ENCODE data around the gene ACOT7.

The ACOT7 gene

GRCh38 chr1:6280761-6281451 lies 112.7 kb downstream of the ACOT7 start:
- DNase-seq = no peak

DNA sequence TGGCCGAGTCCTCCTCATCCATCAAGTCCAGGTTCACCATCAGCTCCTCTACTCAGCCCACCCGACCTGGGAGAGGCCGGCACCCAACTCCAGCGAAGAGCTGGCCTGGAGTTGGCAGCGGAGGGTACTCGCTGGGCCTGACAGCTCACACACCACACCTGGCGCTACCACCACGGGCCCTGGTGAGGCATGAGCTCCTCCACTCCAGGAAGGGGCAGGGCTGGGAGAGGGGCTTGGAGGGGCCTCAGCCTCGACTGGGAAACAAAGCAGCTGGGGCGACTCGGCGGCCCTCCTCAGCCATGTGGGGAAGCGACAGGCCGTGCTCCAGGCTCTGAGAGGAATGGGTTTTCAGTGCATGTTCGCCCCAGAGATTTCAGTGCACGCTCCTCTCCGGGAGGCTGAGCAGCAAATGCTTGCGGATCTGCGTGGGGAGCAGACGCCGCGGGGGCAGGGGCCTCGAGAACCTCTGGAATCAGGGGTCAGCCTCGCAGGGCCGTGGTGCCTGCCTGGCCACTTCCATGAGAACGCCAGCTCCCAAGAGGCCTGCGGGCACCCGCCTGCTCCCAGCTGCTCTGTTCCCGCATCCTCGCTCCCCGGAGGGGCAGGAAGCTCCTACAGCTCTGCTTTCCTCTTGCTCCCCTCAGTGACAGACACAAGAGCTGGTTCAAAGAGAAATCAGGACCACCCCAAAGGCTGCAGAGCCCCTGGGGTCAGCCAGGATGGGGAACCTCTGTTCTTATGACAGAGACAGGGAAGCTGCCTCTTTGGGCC lies 113.8 kb downstream of the ACOT7 start:
- DNase-seq = no peak

- no peak for DNase-seq
Observed at GRCh38 chr1:6279066-6279465, 114.5 kb downstream of the ACOT7 start.

DNA sequence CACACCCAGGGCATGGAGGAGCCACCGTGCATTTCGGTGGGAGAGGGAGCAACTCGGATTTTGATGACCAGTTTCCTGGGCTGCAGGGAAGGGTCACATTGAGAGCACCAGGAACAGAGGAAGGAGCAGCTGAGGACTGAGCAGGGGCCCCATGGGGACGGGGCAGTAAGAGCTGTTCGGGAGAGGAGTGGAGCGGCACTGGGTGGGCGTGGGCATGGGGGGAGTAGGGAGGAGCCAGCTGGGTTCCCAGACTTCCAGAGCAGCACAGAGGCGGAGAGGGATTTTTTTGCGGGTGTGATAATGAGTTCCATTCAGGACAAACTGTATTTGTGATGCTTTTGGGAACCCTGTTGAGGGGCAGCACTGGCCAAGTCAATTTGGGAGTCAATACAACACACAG lies 115.3 kb downstream of the ACOT7 start:
- DNase-seq = no peak

DNA sequence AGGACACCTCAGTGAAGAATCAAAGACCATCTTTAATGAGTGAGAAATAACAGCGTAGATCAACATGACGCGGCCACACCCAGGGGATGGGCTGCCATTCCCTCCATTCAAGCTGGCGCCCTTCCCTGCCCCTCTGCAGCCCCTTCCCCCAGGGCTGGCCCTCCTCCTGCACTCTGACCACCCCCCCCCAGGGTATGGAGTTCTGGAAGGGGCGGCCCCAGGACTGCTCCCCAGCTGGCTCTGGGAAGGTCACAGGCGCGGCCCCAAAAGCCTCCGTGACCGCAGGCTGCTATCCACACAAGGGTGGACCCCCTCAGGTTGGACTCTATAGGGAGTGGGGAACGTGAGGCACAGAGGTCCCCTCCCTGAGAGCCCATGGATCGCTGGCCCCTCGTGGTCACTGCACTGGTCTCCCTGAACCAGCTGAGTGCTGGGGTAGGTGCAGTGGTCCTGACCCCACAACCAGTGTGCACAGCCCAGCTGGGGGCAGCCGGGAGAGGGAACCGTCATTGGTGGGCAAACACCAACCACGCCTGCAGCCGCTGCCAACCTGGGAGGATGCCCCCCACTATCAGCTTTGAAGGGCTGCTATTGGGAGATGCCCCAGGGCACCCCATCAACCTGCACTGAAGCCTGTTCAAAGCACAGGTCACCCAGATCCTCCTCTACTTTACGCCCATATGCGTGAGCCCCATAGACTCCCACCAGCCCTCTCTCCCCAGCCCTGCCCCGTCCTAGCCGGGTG lies 116.6 kb downstream of the ACOT7 start:
- no peak for DNase-seq

- DNase-seq = no peak
Observed at GRCh38 chr1:6275826-6276782, 117.5 kb downstream of the ACOT7 start.

DNA sequence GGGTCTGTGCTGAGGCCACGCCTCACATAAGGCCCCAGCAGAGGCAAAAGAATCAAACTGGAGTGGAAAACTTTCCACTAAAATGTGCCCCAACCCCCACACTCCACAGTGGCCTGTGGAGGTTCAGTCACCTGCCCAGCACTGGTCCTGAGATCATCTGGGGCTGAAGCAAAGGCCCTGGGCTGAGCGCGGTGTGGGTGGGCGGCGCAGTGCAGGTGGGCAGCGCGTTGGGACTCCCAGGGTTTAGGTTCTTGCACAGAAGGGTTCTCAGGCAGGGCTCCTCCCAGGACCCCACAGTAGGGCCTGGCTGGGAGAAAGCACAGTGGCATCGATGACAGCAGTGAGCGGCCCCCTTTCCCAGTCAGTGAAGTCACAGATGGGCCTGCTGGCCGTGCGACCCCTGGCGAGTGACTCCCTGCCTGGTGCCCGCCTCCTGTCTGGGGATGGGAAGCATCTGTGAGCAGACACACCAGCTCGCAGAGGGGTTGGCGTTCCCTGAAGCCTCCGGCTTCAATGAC lies 118.9 kb downstream of the ACOT7 start:
- no peak for DNase-seq

- no peak for DNase-seq
Observed at GRCh38 chr1:6274102-6274501, 119.5 kb downstream of the ACOT7 start.

- DNase-seq = no peak
Observed at GRCh38 chr1:6273380-6273891, 120.1 kb downstream of the ACOT7 start.

GRCh38 chr1:6272868-6273267 lies 120.7 kb downstream of the ACOT7 start:
- DNase-seq = no peak

DNA sequence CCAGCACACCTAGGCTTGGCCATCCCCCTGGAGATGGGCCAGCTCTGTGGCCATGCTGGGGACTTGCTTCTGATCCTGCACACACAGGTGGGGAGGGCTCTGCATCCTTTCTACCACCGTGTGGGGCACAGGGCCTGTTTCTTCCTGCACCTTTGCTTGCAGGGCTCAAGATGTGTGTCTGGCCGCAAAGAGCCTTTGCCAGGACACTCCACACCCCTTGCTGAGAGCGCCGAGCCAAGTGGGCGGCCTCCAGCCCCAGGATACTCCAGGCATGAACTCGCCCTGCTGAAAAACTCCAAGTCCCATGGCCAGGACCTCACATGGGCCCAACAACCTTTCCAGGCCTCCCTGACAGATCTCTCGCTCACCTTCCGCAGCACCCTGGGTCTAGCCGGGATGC lies 121.1 kb downstream of the ACOT7 start:
- no peak for DNase-seq

DNA sequence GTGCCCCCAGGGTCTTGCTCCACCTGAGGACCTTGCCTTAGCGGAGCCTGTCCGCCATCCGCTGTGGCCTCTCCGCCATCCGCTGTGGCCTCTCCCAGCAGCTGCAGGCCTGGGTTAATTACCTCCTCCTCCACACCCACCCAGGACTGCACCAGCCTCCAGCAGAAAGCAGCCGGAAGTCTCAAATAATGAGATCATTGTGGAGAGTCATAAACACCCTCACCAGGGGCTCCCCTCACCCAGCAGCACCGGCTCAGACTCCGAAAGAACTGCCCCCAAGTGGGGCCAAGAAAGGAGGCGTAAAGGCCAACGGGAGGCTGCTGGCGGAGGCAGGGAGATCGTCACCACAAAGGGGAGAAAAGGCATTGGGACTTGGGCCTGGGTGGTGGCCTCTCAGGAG lies 122.0 kb downstream of the ACOT7 start:
- DNase-seq = no peak

GRCh38 chr1:6271006-6271405 lies 122.6 kb downstream of the ACOT7 start:
- DNase-seq = no peak

DNA sequence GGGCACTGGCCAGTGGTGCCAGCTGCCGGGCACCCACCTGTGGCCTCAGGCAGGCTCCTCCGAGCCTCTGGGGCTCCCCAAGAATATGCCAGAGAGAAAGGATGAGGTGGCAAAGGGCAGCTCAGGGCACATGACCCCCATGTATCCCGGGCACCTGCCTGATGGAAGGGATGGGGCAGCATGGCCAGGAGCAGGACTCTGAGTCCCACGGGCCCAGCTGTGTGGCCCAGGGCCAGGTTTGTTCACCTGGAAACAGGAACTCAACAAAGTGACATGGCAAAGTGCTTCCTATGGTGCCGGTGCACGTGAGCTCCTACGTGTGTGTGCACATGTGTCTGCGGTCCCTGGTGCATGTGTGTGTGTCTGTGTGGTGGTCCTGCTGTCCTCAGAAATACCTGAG lies 123.2 kb downstream of the ACOT7 start:
- no peak for DNase-seq

GRCh38 chr1:6269720-6270400 lies 123.7 kb downstream of the ACOT7 start:
- DNase-seq = no peak

- no peak for DNase-seq
Observed at GRCh38 chr1:6269296-6269695, 124.3 kb downstream of the ACOT7 start.

GRCh38 chr1:6268415-6268814 lies 125.2 kb downstream of the ACOT7 start:
- no peak for DNase-seq

DNA sequence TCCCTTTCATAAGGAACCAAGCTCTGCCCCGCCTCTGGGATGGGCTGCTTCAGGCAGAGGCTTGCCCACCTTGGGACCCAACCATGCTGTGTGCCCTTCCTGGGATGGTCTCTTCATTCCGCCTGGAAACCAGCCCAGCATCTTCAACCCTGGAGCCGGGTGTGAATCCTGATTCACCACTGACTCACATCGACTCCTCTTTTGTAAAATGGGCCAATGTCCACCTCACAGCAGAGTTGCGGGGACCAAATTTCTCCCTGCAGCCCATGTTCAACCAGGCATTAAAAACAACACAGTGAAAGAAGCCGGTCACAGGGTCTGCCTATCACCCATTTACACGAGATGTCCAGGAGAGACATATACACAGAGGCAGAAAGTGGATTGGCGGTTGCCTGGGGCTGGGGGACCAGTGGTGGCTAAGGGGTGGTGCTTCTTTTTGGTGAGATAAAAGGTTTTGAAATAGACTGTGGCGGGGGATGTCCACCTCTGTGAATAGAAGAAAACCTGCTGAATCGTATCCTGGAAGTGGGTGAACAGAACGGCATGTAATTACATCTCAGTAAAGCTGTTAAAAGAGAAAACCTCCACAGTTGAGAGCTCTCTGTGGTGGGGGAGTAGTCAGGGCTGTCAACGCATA lies 125.8 kb downstream of the ACOT7 start:
- no peak for DNase-seq

- no peak for DNase-seq
Observed at GRCh38 chr1:6266641-6267040, 126.9 kb downstream of the ACOT7 start.

- peak; percentile 19 for DNase-seq
Observed at GRCh38 chr1:6265151-6265550, 128.4 kb downstream of the ACOT7 start.

GRCh38 chr1:6263716-6264115 lies 129.9 kb downstream of the ACOT7 start:
- DNase-seq = no peak
